ENCODE measurements around the gene FBRS.
"Not testable (repeated sequence)": the region's sequence is repeated elsewhere in the genome, so short reads cannot be mapped to it uniquely, and the experiment has no call there.

The FBRS gene

DNA sequence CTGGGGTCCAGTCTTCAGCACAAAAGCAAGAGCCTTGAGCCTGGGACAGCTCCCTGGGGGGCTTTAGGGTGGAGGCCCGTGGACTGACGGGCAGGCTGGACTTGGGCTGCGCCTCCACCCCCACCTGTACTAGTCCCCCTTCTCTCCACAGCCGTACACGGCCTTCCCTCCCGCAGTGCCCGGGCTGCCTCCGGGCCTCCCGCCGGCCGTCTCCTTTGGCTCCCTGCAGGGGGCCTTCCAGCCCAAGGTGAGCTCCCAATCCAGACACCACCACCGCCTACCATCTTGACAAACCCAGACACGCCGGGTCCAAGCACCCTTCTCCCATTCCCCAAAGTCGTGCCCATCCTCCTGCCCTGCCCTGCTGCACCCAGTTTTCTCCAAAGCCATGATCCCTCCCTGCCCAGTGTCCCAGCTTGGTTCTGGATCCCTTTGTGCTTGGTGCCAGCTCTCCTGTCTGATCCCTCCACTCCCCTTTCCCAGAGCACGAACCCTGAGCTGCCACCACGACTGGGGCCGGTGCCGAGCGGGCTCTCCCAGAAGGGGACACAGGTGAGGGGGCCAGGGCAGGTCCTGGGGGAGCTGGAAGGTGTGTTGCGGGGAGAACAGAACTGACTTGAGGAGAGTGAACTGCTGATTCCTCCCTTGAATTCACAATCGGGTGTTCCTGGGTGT, 7.1 kb downstream of the FBRS start:
- no peak for DNase-seq (ENCODE audit: low read depth)

DNA sequence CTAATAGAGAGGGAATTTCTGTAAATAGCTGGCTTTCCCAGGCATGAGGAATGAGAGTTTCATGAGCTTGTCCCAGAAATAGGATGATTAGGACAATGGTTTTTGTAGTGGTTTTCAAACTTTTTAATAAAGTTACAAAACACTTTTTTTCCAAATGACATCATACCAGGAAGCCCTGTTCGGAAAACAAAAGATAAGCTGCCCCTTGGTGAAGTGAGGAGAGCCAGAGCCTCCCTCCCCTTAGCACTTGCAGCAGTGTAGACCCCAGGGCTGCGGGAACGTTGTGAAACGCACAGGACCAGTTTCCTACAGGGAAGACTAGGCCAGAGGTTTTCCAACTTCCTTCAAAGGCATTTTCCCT, 7.6 kb downstream of the FBRS start:
- DNase-seq (ENCODE audit: low read depth), result no peak

DNA sequence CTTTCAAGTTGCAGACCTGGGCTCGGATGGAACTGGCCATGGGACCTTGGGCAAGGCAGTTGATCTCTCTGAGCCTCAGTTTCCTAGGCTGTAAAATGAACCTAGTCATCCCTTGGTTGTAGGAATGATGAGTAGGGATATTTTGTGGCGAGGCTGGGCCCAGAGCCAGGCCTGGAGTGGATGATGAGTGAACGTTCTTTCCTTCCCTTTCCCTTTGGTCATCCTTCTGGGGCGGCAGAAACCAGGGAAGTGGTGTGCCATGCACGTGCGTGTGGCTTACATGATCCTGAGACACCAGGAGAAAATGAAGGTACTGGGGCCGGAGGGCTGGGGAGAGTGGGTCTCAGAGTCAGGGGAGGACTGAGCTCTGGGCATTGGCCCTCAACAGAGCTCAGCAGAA, 8.4 kb downstream of the FBRS start:
- DNase-seq (ENCODE audit: low read depth), result no peak

DNA sequence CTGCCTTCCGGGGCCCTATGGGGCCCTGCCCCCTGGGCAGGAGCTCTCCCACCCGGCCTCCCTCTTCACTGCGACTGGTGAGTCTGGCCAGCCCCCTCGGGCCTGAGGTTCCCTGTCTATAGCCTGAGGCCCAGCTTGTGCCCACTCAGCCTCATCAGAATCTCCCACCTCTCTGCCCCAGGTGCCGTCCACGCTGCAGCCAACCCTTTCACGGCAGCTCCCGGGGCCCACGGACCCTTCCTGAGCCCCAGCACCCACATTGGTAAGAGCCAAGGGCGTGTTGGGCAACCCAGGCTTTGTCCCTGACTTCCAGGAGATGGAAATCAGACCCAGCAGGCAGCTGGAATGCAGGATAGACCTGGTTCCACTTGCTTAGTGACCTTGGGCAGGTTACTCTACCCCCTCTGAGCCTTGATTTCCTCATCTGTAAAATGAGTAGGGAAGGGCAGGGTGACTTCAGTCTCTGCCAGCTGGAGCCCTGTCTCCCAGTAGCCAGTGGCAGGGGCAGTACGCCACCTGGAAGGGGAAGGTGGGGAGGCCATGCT, 9.2 kb downstream of the FBRS start:
- no peak for DNase-seq (ENCODE audit: low read depth)

DNA sequence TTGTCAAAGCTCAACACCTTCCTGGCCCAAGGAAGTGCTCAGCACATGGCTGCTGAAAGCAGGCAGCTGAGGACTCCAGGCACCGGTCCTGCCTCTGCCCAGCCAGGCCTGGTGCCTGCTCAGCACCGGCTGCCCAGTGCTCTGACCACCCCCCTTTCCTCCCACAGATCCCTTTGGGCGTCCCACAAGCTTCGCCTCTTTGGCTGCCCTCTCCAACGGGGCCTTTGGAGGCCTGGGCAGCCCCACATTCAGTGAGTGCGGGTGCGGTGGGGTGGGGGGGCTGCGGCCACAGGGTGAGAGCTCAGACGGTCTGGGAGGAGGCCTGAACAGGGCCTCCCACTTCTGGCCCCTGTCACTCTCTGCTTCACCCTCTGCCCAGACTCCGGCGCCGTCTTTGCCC, 10.2 kb downstream of the FBRS start:
- no peak for DNase-seq (ENCODE audit: low read depth)

DNA sequence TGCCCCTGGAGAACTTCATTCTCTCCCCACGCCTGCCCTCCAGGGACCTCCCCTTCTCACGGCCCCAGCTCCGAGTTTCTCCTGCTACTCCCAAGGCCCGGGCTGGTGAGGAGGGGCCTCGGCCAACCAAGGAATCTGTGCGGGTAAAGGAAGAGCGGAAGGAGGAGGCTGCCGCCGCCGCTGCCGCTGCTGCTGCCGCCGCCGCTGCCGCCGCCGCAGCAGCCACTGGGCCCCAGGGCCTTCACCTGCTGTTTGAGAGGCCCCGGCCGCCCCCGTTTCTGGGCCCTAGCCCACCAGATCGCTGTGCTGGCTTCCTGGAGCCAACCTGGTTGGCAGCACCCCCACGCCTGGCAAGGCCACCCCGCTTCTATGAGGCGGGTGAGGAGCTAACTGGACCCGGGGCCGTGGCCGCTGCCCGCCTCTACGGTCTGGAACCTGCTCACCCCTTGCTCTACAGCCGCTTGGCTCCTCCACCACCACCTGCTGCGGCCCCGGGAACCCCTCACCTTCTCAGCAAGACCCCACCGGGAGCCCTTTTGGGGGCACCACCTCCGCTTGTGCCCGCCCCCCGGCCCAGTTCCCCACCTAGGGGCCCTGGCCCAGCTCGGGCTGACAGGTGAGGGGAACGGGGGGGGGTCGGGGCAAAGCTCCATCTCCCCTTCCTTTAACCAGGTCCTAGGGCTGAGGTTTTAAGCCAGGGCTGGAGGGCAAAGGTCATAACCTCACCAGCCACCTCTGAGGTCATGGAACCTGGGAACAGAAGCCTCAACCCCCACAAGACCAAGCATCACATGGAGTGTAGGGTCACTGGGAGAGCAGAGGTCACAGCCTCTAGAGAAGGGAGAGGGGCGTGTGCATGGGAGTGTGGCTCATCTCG, 11.0 kb downstream of the FBRS start:
- no peak for DNase-seq (ENCODE audit: low read depth)

DNA sequence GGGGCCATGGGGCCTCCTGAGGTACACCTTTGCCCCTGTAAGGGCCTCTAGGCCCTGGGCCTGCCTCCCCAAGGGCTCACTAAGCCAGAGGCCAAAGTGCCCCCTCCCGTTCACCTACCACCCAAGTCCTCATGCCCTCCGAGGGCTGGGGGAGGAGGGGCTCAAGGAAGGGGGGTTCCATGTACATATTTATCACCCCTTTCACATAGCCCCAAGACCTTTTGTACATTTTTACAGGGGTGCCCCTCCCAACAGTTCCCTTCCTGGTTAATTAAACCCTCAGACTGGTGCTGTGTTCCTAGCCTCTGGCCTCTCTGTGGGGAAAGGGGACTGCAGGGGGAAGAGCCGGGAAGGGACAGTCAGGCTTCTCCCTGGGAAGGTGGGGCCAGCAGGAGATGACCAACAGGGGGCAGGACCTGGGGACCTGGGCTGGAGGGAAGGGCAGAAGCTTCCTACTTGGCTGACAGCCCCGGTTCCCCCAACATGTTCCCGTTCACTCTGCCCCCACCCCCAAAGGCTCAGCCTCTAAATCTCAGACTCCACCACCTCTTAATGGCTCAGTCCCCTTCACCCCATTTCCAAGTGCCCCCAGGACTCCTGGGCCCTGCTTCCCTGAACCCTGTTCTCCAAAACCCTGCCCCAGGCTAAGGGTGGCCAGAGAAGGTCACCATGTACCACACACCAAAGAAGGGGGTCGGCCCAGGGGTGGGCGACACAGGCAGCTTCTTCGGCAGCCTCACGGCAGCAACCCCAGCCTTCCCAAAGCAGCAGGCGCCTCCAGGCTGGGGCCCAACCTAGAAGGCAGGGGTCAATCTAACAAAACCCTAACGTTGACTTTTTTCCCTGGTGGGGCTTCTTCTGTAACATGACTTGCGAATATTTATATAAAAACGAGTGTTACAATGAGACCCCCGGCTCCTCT, 11.9 kb downstream of the FBRS start:
- DNase-seq (ENCODE audit: low read depth), result no peak

DNA sequence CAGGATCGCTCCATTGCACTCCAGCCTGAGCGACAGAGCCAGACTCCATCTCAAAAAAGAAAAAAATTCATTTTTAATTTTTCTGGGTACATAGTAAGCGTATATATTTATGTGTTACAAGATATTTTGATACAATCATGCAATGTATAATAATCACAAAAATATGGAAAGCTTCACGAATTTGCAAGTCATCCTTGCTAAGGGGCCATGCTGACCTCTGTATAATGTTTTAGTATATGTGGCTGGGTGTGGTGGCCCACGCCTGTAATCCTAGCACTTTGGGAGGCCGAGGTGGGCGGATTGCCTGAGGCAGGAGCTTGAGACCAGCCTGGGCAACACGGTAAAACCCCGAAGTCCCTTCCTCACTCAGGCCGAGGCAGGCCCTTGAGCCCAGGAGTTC, 16.9 kb downstream of the FBRS start:
- DNase-seq (ENCODE audit: low read depth), result no peak

DNA sequence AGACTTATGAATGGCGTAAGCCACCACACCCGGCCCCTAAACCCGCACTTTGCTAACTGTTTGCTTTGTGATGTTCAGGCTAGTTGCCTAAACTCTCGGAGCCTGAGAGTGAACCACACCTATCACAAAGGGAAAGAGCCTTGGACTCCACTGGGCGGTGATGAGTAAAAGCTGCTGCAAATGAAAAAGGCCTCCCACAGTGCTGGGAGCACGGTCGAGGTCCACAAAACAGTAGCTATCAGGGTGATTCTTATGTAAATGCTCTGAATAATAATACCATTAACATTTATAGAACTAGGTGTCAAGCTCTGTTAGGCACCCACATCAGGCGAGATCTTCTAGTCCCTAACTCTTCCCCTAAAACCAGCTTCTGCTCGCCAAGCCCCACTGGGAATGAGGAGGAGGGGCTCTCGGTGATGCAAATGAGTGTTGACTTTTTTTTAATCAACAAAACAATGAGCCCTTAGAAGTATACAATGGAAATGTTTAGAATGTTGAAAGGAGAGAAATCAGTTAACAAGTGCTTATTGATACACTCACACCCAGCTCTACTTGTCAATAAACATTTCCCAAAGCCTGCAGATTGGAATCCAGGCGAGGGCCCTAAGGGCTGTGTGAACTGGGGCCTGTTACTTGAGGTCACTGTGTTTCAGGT, 19.8 kb downstream of the FBRS start:
- DNase-seq (ENCODE audit: low read depth), result no peak

DNA sequence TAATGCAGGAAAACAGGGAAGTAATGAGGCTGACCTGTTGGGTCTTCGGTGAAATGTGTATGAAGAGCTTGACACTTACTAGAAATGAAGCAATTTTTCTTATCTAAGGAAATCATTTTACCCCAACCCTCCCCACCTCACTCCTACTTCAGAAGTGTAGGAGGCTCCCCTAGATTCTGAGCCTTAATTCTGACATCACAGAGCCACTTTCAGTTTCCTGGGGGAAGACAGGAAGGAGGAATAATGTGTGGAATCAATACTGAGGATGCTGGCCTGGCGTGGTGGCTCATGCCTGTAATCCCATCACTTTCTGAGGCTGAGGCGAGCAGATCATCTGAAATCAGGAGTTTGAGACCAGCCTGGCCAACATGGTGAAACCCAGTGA, 20.3 kb downstream of the FBRS start:
- DNase-seq (ENCODE audit: low read depth), result no peak

DNA sequence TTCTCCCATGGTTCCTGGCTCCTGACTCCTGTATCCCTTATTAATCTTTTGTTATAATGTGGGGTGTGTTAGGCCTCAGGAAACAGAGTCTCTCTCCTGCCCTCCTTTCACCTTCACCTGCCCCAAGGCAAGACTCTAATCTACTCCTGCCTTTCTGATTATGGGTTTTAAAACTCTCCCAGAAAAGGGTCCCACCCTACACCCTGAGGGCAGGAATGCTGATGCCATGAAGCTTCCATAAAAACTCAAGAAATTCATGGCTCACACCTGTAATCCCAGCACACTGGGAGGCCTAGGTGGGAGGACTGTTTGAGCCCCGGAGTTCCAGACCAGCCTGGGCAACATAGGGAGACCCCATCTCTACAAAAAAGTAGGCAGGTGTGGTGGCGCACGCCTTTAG, 22.1 kb downstream of the FBRS start:
- DNase-seq (ENCODE audit: low read depth), result no peak

DNA sequence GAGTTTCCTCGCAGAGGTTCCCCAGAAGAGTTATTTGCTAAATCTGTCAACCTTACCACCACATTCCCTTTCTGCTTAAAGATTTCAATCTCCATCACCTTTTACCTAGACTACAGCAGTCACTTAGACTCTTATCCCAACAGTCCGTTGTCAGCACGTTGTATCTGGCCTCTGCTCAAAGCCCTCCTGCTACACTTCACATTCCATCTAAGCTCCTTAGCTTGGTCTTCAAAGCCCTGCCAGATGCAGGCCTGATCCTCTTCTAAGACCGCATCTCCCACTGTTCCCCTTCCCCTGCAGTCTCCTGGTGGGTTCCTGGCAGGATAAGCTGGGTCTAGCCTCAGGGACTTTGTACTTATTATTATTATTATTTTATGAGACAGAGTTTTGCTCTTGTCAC, 30.5 kb downstream of the FBRS start:
- no peak for DNase-seq (ENCODE audit: low read depth)

DNA sequence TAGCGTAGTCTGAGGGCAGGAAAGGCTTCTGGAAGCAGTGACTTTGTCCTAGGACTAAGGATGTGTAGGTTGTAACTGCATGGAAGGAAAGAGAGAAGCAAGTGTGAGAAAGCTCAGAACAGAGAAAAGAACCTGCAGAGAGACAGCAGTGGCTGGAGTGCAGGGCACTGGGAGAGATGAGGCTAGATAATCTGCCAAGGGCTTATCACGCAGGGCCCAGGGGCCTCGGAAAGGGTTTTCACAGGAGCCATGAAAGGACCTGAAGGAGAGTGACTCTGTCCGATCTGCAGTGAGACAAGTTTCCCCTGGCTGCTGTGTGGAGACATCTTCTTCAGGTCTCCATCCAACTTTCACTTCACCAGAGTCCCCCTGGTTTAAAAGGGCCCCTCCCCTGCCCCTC, 33.7 kb downstream of the FBRS start:
- DNase-seq (ENCODE audit: low read depth), result no peak

DNA sequence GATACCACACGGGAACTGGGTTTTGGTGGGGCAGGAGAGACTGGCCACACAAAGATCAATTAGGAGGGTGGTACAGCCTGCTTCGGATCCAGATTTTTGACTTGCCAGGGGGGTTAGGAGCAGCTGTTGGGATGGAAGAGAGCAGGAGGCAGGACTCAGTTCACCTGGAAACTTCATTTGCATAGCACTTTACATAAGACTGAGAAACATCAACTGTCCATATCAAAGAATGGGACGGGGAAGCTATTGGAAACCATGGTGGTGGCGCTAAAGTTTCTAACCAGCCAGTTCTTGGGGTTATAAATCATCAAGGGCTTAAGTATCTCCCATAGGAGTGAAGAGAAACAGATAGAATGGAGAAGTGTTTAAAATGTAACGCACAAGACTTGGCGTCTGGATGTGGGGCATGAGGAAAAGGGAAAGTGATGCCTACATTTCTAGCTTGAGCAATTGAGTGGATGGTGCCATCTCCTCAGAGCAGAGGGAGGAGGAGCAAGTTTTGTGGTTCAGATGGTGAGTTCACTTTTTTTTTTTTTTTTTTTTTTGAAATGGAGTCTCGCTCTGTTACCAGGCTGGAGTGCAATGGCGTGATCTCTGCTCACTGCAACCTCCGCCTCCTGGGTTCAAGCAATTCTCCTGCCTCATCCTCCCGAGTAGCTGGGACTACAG, 34.3 kb downstream of the FBRS start:
- DNase-seq (ENCODE audit: low read depth), result no peak

DNA sequence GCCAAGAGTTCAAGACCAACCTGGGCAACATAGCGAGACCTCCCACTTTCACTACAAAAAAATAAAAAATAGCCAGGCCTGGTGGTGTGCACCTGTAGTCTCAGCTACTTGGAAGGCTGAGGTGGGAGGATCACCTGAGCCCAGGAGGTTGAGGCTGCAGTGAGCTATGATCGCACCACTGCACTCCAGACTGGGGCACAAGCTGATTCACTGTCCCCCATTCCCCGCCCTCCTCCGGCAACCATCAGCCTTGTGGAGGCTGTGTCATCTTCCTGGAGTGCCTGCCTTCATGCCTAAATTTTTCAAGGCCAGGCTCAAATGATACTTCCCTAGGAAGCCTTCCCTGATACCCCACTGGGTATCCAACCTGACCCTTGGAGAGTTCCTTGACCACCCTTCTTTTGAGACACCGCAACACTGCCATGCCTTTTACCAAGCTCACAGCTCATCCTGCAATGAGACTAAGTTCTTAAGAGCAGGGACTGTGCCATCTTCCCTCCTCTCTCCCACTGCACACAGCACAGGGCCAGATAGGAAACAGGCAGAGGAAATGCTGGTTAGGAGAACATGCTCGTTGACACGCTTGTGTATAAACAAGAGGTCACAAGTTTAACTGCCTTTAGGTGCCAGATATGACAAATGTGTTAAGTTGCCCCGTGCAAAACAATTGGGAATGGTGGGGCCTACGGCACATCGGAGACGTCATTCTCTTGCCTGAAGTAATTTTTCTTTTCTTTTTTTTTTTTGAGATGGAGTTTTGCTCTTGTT, 36.9 kb downstream of the FBRS start:
- no peak for DNase-seq (ENCODE audit: low read depth)

DNA sequence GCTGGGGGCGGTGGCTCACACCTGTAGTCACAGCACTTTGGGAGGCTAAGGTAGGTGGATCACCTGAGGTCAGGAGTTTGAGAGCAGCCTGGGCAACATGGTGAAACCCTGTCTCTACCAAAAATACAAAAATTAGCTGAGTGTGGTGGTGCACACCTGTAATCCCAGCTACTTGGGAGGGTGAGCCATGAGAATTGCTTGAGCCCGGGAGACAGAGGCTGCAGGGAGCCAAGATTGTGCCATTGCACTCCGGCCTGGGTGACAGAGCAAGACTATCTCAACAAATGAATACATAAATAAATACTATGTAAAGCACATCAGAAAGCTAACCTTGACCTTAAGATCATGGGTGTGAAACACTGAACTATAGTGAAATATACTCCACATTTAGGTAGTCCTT, 38.4 kb downstream of the FBRS start:
- DNase-seq (ENCODE audit: low read depth), result not testable (repeated sequence)

DNA sequence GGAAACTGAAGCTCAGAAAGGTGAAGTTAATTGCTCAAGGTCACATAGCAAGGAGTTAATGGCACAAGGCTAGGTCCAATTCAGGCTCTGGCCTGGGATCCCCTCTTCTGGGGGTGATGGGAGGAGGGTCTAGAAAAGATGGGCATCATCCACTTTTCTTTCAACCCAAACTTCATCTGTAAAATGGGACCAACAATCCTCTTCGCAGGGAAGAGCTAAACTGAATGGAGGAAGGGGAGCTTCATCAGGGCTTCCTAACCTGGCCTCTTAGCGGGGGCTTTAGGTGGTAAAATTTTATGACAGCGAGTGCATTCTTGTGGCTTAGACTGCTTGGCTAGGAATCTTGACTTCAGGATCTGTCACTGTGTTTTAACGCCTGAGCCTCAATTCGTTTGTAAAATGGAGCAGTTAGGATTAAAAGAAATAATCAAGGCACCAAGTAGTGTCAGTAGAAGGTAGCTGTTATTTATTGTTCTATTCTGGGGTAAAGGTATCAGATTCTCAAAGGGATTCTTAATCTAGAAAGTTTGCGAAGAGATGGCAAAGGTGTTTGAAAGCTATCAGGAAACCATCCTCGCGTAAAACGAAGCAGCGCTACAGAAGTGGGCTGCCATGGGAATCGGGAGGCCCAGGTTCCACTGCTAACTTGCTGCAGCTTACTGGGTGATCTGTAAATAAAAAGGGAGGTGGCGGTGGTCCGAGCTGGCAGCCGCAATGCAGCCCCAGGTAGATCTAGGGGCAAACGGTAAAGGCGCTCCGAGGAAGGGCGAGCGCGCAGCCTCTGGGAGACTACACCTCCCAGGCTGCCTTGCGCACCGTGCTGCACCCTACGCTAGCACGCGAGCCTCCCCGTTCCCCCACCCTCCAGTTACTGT, 39.3 kb downstream of the FBRS start:
- DNase-seq (ENCODE audit: low read depth), result no peak

DNA sequence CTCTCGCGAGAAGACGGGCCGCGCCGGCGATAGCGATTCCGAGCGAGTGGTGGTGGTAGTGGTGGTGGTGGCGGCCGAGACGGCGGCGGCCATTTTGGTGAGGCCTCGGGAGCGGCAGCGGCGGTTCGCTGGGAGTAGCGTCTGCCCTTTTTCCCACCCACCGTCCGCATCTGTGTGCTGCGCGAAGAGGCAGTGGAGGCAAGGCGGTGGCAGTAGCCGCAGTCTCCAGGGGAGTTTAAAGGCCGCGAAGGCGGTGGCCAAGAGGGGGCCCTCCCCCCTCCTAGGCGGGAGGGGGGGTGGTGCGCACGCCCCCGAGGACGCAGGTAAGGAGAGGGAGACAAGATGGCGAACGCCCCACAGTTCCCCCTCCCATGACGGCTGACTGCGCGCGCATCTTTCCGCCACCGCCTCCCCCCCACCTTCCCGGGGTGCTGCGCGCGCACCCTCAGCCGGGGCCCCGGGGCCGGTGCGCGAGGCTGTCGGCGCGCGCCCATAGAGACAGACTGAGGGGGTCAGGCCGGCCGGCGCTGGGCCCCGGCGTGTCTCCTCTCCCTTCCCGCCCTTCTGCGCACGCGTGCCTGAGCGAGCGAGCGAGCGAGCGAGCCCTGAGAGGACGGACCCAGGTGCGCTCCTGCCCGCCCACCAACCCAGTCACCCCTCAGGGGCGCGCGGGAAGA, 40.0 kb downstream of the FBRS start:
- peak; percentile 99 for DNase-seq (ENCODE audit: low read depth)

Measured in activated T-cell treated with anti-CD3 and anti-CD28 coated beads for 1 hour (primary cell).